GM21723 (cell line): ENCODE data around the gene BMPER.

Experiments used
- ATAC-seq: cut with Tn5 transposase; IDR thresholded peaks from one replicate; pipeline ENCODE4 v1.9.1; 2021; ENCODE audit warnings: mild to moderate bottlenecking, moderate library complexity; ENCODE audit not compliant: unreplicated experiment

Gene BMPER

GRCh38 chr7:34086981-34087380 is 181.6 kb downstream of the BMPER start:
- ATAC-seq: no peak

- ATAC-seq: no peak
Measured at GRCh38 chr7:34087892-34088891, 182.9 kb downstream of the BMPER start.

GRCh38 chr7:34090816-34091215 is 185.5 kb downstream of the BMPER start:
- ATAC-seq: no peak

DNA sequence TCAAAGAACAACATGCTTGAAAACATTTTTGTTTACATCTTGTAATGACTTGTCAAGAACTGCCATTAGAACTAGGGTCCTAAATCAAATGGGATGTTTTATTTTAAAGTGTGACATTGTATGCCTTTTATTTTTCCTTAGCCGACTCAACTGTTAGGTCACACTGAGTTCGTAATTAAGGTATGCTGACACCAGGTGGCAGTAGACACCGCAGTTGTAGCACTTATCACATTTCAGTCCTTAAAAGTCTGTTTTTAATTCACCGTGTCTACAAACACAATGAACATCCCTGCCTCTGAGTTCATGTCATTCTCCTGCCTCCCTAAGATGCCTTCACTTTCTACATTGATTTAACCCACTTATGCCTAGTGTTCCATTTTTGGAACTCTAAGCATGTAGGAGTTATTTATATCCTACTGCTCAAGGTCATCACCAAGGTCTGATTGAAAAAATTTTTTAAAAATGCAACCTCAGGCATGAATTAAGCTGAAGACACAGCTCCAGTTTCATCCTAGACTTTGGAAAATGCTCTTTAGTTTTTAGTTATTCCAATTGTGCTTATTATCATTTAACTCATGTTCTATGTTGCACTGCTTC is 186.1 kb downstream of the BMPER start:
- ATAC-seq: no peak

GRCh38 chr7:34093276-34093675 is 187.9 kb downstream of the BMPER start:
- no peak for ATAC-seq

DNA sequence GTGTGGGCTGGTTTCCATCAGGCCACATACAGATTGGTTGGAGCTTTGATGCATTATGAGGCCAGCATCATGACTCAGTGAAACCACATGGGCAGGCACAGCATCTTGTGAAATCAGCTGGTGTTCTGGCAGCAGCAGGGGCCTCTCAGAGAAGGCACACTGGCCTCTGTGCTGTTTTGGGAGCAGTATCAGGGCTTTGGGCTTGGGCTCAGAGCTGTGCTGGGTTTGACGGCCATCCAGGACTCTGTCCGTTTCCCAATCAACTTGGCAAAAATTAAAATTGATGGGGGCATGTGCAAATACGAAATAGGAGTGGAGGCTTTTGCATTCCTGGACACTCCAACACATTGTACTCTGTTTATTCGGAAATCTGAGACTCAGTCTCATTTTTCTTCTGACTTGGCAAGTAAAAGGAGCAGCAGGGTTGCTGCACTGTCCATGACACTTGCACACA is 190.9 kb downstream of the BMPER start:
- ATAC-seq: no peak

DNA sequence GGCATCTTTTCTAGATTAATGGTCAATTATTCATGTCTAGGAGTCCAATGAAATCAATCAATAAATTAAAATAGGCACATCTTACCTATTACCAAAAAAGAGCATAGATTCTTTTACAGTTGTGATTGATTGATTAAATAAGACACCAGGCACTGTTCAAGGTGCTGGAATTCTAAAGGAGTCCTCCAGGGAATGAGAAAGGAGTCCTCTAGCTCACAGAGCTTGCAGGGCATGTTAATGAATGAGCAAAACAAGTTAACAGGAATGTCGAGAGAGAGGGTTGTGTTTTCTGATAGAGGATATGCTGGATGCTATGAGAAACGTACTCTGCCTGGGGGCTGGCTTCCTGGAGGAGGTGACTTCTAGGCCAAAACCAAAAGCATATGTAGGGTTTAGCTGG is 191.4 kb downstream of the BMPER start:
- no peak for ATAC-seq

DNA sequence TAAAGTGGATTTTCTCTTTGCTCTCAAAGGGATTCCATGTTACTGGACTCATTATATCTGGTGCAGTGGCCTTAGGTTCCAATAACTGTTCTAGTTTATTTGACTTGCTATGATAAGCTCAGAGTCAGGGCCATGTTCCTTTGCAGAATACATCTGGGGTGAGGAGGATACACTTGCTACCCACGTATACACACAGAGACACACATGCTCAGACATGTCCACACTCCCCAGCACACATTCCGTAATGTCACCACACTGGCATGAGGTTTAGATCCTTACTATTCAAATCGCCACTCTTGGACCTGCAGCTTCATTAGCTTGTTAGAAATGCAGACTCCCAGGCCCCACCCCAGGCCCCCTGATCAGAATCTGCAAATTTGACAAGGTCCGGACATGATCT is 195.3 kb downstream of the BMPER start:
- ATAC-seq: no peak

GRCh38 chr7:34104115-34104514 is 198.8 kb downstream of the BMPER start:
- no peak for ATAC-seq

DNA sequence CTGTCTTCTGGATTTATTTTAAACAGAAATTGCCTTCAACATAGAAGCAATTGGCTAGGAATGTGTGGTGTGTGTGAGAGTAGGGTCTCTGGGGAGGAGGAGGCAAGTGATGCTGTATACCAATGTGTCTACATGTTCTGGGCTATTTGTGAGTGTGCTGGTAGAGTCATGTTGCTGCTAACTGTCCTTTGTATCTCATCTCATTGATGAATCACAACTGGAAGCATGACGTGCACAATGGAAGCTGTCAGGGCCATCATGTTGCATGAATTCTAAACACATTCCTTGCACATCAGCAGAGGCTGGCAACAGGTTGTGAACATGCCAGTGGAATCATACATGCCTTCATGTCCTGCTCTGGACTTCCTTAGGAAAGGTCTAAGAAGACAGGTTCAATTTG is 199.7 kb downstream of the BMPER start:
- ATAC-seq: no peak

- ATAC-seq: no peak
Measured at GRCh38 chr7:34107276-34107675, 201.9 kb downstream of the BMPER start.

- ATAC-seq: no peak
Measured at GRCh38 chr7:34108165-34108564, 202.8 kb downstream of the BMPER start.

DNA sequence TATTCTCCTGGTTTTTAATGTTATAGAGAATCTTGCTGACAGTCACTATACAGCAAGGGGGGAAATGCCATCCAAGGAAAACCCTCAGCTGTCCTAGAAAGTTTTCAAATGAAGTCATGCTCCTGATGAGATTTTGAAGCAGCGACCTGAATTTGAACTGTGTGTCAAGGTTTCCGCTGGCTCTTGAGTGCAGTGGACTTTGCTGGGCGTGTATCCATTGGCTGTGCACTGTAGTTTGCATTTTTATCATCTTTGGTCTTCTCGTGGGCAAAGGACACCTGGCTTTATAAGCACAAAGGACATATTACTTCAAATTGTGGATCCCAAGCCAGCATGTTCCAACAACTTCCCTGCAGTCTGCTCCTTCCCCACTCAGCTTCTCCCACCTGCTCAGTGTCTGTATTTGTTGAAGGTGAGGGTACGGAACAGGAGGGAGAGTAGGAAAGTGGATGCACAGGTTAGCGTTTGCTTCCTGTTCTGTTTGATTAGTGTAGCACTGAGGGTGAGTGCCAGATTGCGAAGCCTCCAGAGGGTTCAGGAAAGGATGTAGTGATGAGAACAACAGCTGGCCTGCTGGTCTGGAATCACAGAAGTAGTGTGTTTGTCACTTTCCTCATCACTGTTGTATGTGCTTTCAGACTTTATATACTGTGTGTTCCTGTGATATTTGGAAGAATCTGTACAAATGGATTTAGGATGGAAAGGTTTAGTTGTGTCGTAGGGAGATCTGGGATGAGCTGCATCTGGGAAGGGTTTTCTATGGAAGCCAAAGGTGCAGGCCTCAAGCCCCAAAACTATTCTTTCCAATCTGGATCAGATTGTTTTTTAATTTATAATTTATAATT is 204.8 kb downstream of the BMPER start:
- ATAC-seq: no peak

- no peak for ATAC-seq
Measured at GRCh38 chr7:34111031-34111430, 205.7 kb downstream of the BMPER start.

- ATAC-seq: no peak
Measured at GRCh38 chr7:34115503-34115902, 210.2 kb downstream of the BMPER start.

DNA sequence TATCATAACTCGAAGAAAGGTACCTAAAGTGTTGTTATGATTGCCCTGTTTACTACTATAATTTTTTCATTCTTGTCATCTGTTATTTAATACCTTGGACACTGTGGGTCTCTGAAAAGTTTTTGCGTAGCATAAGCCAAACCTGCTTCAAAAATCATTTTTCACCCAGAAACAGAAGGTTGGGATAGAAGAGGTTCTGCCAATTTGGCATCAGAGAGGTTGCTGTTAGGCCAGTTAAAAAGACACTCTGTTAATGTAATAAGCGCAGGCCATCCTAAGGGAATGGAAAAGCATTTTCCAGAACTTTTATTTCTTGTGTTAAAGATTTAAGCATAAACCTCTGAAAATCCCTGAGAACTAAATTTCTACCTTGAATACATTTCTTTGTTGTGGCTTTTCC is 212.2 kb downstream of the BMPER start:
- no peak for ATAC-seq

GRCh38 chr7:34121366-34121765 is 216.0 kb downstream of the BMPER start:
- ATAC-seq: no peak

DNA sequence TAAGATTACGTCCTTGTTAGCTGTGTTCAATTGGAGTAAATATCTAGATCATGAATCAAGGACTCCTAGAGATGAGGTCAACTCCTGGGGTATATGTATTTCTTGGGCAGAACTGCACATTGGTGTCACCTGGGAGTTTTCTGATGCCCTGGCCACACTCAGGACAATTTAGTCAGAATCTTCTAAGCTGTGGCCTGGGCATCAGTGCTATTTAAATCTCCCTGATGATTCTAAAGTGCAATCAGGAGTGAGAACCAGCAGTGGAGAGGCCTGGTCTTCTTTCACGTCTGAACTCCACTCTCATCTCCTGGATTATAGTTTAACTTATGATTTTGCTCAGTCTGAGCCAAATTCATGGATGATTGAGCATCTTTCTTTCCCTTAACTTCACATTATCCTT is 218.0 kb downstream of the BMPER start:
- ATAC-seq: no peak

DNA sequence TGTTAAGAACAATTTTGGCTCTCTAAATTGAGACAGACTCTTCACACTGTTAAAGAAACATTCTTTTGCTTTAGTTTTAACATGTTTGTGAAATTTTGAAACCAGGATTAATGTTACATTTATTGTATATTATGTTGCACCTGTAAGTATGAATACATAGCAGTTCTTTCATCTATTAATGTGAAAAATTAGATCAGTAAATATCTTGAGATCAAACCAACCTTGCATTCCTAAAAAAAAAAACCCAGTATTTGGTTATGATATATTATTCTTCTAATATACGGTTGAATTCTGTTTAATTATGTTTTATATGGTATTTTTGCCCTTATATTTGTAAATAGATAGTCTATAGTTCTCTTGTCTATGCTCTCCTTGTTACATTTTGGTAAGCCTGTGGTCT is 219.4 kb downstream of the BMPER start:
- ATAC-seq: no peak

DNA sequence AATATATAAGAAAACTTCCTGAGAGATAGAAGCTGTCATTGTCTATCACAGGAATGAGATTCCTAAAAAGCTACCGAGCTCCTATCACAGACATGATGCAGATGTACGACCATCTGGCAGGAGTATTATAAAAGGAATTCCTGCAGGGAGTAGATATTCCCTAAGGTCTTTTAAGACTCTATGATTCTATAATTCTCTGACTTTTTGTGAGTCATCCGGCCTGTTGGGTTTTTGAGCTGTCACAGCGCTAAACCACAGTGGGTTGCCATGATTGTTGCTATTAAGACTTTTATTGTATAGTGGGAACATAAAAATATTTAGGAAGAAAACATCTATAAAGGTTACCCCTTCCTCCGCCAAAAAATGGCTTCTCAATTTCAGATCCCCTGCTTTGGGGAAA is 223.4 kb downstream of the BMPER start:
- ATAC-seq: no peak

- ATAC-seq: no peak
Measured at GRCh38 chr7:34130558-34131295, 225.4 kb downstream of the BMPER start.
